ENCODE results near the gene GDPD5.

DNA sequence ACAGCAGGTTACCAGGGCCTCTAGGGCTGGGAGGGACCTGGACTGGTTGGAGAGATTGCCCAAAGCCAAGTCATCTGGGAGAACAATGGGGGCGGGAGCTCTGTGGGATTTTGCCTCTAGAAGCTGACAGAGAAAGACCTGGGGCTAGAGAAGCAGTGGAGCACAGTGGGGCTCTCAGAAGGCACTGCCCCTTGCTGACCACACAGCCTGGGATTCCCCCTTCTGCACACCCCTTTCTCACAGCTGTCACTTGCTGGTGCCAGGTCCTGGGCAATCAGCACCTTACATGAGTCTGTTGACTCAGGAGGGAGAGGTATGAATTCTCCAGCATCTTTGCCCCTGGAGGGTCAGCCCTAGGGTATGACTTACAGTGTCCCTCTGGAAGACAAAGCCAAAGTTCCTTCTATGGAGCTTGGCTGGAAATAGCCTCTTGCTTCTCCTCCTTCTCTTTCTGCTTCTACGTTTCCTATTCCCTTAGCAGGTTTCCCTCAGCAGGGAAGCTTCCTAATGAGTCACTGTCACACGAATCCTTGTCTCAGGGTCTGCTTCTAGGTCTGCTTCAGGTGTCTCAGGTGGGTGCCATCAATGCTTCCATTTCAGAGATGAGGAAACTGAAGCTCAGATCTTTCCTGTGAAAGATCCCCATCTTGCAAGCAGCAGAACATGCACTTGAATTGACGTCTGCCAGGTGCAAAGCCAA is 27.0 kb downstream of the GDPD5 start:
- no peak for TF ChIP-seq GATA3 (IDR thresholded peaks at IDR 0.05; ENCODE audit: low read depth, low read length)
- no peak for TF ChIP-seq GATA2 (IDR thresholded peaks at IDR 0.05; ENCODE audit: low read depth, low read length)

Measured in SH-SY5Y (cell line).